GM19397 (cell line): Measurements from ENCODE around the gene GLG1.
"Not testable (repeated sequence)": the region's sequence is repeated elsewhere in the genome, so short reads cannot be mapped to it uniquely, and the experiment has no call there.

Experiments
- ATAC-seq: cut with Tn5 transposase; IDR thresholded peaks from one replicate; pipeline ENCODE4 v1.9.1; 2021; ENCODE audit warnings: mild to moderate bottlenecking, moderate library complexity; ENCODE audit not compliant: unreplicated experiment

The GLG1 gene

DNA sequence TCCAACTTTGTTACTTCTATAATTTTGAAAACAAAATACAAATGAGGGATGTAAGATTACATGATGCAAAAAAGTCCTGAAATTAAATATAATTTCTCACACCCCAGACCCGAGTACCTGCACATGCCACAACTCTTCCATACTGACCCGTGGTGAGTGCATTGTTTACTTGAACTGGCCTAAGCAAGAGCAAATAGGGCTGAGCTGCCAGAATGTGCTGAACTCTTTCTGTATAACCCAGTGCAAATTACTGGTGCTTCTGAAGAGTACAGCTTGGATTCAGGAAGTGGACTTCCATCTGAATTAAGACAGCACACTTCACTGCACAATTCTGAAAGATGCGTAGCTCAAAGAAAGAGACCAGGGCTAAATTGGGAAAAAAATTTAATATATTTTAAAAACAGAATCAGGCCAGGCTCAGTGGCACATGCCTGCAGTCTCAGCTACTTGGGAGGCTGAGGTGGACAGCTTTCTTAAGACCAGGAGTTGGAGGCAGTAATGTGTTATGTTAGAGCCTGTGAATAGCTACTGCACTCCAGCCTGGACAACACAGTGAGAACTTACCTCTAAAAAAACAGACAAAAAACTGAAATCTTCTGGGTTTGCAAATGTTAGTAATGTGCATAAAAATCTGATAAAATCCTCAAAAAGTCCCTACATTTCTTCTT, 63.9 kb downstream of the GLG1 start:
- ATAC-seq = not testable (repeated sequence)

DNA sequence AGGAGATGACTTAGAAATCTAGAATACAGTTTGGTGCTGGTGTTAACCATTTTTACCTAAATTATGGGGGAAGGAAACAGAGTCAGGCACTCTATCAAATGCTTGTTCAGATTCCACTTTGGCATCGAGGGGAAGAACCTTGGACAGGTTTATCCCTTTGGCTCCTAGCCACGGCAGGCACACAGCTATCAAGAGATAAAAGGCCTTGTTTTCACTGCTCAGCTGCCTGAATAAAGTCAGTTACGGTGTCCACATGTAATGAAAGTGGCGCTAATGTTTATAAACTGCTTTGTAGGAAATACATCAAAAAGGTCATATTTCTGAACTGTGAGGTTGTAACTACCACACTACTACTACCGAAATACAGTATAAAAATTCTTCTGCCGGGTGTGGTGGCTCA, 66.3 kb downstream of the GLG1 start:
- not testable (repeated sequence) for ATAC-seq

DNA sequence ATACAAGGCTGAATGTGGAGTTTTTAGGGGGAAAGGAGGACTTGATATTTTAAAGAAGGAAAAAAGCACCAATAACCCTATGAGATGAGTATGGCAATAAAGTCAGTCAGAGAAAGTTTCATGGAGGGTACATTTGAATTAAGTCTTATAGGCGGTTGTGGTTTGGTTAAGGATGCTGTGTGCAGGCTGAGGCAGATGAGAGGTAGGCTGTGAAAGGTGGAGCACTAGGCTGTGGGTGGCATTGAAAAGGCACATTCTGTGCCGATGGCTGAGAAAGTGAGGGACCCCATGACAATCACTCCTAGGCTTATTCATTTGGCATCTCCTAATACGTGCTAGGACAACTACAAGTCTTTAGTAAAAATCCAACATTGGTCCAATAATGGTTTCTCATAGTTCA, 68.1 kb downstream of the GLG1 start:
- ATAC-seq = not testable (repeated sequence)

DNA sequence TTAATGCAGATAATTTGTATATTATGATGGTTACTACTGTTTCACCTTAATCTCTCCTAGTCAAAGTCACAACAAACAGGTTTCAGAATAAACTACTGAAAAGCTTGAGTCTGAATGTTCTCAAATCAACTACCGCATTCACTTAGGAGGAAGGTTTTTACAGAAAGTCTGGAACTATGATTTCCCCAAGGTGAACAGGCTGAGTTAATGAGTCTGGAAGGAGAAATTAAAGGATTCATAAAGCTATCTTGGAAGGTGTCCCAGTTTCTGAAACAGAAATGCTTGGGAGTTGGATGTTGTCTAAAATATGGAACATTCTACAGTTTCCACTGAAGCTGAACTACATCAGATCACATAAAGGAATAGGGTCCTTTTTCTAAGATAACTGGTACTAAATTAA, 69.2 kb downstream of the GLG1 start:
- not testable (repeated sequence) for ATAC-seq

DNA sequence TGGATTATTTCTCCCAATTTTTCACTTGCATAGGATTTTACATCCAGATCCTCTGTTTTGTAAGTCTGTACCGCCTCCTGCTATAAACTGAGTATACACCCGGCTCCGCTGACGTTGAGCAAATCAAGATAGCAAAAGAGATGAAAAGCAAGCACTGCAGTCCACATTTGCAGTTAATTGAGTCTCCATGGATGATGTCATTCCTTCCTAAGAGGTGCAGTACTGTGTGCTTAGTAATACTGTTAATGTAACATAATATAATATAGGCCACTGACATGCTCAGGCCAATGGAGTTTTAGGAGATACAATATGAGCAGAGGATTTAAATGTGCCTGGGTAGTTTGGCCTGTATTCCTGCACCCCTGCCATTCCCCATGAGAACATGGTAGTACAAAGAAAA, 72.3 kb downstream of the GLG1 start:
- not testable (repeated sequence) for ATAC-seq

DNA sequence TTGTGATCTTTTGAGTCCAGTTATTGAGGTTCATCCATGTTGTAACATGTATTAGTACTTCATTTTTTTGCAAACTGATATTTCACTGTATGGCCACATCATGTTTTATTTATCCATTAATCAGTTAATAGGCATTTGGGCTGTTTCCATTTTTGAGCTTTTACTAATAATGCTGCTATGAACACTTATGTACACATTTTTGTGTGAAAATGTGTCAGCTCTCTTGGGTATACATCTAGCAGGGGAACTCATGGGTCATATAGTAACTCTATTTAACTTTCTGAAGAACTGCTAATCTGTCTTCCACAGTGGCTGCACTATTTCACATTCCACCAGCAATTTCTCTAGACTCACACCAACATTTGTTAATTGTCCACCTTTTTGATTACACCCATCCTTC, 82.0 kb downstream of the GLG1 start:
- no peak for ATAC-seq

DNA sequence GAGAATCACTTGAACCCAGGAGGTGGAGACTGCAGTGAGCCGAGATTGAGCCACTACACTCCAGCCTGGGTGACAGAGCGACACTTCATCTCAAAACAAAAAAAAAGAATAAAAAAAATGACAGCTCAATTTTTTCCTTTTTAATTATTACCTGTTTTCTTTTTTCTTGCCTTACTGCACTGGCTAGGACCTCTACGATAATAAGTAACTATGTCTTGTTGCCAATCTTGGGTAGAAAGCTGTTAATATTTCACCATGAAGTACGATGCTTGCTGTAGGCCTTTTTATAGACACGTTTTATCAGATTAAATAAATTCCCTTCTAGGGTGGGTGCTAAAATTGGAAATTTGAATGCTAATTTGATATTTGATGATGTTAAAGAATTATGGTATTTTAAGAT, 82.8 kb downstream of the GLG1 start:
- ATAC-seq = no peak

DNA sequence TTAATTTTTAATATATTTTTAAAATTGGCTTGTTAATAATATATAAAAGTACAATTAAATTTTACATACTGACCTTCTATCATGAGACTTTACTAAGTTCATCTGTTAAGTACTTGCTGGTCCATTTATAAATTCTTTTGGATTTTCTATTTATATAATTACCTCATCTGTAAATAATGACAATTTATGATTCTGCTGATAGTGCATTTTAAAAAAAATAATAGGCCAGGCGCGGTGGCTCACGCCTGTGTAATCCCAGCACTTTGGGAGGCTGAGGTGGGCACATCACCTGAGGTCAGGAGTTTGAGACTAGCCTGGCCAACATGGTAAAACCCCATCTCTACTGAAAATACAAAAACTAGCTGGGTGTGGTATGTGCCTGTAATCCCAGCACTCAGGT, 83.2 kb downstream of the GLG1 start:
- not testable (repeated sequence) for ATAC-seq

DNA sequence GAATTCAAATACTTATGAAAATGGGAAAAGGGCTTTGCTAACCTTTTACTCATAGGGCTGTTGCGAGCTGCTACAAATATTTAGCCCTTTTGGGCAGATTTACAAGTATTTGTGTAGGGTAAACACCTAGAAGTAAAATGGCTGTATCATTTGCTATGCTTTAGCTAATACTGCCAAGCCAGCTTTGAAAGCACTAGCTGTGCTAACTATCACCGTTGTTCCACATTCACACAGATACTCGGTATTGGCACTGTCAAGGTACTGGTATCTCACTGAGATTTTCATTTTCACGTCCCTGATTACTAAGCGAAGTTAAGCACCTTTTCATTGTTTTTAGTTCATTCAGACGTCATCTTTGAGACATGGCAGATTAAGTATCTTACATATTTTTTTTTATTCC, 84.8 kb downstream of the GLG1 start:
- ATAC-seq = no peak

DNA sequence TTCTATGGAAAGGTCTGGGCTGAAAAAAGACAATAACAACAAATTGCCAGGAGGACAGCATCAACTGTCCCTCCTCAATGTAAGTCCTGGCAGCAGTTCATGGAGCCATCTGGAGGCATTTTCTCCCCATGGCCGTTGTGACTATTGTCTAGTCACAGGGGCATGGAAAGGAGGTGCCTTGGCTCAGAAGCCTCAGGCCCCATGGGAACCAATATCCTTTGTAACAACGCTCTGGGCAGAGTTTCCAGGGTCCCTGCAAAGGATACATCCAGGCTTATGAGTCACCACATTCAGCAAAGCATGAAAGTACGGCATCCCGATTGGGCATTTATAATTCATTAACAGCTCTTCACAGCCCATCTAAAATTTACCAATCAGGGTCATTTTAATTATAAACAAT, 85.2 kb downstream of the GLG1 start:
- ATAC-seq = no peak

DNA sequence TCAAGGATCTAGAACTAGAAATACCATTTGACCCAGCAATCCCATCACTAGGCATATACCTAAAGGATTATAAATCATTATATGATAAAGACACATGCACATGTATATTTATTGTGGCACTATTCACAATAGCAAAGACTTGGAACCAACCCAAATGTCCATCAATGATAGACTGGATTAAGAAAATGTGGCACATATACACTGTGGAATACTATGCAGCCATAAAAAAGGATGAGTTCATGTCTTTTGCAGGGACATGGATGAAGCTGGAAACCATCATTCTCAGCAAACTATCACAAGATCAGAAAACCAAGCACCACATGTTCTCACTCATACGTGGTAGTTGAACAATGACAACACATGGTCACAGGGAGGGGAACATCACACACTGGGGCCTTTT, 88.0 kb downstream of the GLG1 start:
- ATAC-seq = not testable (repeated sequence)

DNA sequence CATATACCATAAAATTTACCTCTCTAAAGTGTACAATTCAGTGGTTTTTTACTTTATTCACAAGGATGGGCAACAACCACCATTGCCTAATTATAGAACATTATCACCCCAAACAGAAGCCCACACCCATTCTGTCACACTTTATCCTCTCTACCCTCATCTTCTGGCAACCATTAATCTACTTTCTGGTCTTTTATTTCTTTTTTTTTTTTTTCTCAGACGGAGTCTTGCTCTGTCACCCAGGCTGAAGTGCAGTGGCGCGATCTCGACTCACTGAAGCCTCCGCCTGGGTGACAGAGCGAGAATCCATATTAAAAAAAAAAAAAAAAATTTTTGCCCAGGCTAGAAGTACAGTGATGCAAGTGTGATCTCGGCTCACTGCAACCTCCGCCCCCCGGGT, 95.0 kb downstream of the GLG1 start:
- no peak for ATAC-seq

DNA sequence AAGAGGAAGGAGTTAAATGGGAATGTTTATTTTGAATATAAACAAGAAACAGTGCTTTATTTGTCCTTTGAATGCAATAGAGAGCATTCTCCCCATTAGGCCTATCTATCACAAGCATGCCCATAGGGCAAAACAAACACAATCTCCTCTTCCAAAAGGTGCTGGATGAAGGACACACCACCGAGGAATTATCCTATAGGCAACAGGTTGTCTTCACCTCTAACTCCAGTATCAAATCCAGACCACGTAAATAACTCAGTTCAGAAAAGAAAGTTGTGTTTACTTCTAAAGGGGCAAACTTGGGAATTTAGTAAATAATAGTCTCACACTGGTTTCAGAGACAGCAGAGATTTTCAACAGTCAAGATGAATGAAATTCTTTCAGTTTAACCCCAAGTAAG, 101.9 kb downstream of the GLG1 start:
- ATAC-seq = no peak

DNA sequence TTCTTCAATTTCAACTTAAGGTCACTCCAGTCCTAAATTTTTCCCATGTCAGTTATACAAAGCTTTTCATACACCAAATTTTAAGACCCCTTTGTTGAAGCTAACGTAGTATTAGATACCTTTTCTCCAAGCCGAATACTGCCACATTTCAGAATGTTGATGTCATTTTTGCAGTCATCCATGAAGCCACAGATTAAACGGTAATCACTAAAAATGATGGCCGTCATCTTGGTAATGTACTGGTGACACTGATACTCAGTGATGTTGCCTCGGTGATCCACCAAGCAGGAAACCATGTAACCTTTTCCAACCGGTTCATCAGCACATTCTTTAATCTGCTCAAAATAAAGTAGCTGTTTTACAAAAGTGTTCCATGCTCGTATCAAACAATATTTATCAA, 103.5 kb downstream of the GLG1 start:
- ATAC-seq = no peak

DNA sequence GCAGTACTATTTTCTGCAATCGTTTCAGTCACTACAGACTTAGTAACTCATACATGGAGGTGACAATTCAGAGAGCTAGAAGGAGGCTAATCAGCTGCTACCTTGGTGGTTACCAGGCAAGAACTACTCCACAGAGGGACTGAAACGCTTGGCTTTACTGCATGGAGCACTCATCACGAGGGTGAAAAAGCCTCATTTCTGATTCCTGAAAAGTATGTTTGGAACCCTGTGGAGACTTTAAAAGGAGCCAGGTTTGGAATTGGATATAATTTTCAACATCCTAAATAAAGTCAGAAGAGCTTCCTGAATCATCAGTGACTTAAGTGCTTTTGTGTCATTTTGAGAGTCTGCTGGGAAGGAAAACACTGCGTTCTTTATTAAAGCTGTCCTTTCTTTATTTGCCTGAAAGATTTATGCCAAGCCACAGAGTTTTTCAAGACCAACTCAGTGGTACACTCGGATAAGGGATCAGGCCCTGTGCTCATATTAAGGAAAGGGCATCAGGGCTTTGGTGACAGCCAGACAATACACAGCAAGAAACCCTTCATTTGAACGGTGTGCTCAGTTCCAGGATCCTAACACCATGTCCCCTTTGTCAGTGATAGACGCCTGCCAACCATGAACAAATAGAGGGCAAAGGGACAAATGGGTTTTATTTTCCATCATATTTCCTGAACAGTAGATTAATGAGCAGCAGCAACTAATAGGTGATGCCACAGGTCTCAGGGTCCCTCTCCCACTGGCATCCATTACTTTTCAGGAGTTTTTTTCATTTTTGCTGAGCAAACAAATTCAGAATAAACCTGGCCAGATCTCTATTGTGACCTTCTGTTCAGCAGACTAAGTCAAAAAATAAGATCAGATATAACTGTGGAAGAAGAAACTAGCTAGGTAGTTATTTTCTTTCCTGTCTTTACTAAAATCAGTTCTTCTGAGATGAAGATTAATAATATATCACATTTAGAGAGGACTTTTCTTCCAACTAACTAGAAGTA, 105.1 kb downstream of the GLG1 start:
- no peak for ATAC-seq

DNA sequence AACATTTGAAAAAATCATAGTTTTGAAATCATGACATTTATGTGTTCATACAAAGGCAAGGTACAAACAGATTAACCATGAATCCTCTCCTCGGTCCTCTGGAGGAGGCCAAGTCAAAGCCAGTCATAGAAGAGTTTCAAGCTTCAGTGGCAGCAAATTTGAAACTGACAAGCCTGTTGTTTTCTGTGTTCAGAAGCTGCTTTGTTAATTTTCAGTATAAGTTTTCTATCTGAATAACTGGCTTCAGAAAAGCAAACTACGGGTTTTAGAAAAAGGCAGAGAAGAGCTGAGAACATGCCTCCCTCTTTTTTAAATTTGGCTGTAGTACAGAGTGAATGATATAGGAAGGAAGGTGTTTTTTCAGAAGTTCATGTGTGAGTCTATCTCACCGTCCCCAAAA, 106.0 kb downstream of the GLG1 start:
- ATAC-seq = no peak

DNA sequence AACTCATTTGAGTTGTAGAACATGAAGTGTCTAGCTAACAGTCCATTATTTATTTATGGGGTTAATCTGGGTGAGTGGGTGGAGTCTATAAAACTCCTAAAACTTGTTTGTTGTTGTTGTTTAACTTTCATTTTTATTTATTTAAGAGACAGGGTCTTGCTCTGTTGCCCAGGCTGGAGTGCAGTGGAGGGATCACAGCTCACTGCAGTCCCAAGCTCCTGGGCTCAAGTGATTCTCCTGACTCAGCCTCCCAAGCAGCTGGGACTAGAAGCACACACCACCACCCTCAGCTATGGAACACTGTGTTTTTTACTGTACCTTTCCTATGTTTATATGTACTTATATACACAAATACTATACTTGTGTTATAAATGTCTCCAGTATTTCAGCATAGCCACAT, 107.8 kb downstream of the GLG1 start:
- ATAC-seq = no peak

DNA sequence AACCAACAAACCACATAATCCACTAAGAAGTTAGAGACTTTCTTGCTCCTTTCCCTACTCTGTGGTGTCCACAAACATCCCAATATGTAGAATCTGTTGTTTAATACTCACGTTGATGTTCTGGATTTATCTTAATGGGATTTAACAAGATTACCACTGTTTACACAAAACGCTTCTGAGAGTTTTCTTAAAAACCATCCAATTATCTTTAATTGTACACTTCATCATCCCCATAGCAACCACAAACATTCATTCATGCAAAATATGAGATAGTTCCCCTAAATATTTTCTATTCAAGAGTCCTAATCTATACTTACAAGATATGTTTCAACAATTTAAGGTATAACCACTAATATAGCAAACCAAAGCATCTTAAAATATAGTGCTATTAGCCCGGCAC, 109.2 kb downstream of the GLG1 start:
- ATAC-seq = no peak

DNA sequence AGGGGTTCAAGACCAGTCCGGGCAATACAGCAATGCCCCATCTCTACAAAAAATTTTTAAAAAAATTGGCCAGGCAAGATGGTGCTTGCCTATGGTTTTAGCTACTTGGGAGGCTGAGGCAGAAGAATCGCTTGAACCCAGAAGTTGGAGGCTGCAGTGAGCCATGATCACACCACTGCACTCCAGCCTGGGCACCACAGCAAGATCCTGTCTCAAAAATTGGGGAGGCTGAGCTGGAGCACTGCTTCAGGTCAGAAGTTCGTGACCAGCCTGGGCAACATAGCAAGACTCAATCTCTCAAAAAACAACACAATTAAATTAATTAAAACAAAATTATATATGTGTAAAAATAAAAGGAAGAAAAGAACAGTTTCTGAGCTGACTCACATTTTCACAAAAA, 110.9 kb downstream of the GLG1 start:
- ATAC-seq = no peak

DNA sequence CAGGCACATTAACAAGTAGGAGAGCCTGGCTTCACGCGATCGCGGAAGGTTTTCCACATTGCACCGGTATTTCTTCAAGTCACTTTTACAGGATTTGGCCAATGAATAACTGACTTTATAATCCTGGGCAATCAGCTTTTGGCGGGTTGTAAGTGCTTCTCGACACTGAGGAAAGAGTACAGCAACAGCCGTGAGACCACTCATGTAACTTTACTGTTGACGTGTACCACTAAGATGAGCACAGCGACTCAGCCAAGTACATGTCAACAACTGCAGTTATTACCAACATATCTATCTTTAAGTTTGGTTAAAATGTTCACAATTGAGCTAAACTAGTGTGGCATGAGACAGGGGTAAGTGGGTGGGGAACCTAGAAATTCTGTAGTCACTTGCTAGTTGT, 113.9 kb downstream of the GLG1 start:
- no peak for ATAC-seq

DNA sequence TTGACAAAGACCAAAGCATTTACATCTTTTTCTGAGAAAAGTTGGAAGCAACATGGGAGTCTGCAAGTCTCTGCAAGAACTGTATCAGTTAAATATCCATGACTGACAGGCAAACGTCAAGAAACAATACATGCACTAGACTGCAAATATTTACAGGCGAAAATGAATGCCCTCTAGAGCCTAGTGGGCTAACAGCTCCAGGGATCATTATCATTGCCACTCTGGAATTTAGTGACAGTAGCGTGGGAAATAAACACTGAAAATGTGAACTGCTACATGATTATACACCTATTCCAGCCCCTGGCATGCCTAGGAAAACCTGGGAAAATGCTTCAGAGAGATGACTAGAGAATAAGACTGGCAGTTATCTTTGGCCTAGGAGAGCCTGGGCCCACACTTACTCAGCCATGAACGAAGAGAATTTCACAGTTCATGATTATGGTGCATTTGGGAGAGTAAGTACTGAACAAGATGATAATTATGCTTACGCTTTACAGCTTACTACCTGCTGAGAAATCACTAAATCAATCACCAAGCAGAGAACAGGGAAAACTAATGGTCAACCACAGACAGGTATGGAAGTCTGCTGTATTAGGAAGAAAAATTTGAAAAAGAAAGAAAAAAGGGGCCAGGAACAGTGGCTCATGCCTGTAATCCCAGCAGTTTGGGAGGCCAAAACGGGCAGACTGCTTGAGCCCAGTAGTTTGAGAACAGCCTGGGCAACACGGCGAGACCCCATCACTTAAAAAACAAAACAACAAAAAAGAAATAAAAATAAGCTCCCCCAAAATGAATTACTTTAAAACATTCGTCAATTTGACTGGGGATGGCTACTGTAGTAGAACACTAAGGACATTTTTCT, 119.0 kb downstream of the GLG1 start:
- no peak for ATAC-seq
